Measurements from ENCODE around the gene PABPC1L.

The PABPC1L gene

DNA sequence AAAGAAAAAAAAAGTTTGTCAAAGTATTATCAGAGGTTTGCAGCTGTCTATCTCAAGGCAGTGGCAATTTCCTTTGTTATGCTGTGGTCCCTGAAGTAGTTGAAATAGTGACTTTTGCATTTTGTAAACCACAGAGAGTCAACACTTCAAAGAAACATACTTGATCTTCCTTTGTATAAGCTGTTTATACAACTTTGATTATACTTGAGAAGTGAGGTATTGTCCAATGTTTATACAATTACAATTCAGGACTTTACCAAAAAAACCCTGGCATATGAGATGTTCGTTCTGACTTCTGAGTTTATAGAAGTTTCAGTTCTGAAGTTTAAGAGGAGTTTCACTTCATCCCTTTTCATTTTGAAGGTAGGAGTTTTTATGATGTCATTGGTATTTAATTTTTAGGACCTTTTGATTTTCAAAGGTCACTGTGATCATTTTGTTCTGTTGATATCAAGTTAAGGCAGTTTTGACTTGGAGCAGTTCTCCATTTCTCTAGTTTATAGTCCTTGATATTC is 60.4 kb downstream of the PABPC1L start:
- no peak for DNase-seq

DNA sequence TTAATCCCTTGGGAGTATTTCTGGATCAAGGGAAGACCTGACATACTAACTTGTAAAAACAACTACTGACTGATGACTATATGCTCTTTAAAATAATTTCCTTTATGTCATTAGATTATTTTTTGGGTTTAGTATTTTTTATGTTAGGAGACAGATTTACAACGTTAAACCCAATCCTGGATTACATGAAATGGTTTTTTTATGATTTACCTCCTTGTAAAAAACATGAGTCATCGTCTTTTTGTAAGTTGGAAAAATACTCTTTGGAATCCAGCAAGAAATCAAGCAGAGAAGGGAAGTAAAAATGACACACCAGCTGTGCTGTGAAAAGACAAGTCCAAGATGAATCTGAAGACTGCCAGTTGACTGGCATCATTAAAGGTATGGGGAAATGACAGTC is 63.2 kb downstream of the PABPC1L start:
- DNase-seq, result no peak

DNA sequence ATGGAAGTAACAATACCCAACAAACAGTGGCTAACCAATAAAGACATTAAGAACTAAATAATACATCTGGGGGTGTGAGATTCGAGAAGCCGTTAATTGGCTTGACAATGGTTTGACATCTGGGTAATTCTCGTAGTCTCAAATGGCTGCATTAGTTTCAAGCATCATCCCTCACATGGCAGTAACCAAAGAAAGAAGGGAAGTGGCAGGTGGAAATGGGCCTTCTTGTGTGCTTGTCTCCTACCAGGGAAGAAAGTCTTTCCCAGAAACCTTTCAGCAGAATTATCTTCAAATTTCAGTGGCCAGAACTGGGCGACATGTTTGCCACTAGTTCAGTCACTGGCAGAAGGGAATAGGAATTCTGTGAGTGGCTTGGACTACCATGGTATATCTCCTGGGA is 66.8 kb downstream of the PABPC1L start:
- DNase-seq, result no peak

DNA sequence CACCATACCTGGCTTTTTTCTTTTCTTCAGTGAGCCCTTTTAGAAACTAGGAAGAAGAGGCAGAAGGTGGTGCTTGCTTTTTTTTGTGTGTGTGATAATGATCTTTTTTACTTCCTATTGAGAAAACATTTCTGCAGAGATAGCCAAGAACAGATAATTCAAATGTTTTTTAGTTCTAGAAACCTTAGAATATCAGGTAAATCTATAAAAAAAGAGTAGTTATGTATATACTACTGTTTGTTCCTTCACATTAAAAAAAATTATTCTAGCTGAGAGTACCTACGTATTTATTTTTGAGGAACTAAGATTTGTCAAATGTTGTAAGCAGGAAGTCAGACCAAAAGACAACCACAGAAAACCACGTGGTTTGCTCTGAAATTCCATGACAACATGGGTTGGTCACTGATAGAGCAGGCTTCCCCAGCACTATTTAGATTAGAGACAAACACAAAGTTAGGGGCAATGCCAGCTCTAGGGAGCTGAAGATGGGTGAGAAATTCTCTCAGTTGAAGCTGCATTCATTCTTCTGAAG is 69.3 kb downstream of the PABPC1L start:
- DNase-seq, result no peak

DNA sequence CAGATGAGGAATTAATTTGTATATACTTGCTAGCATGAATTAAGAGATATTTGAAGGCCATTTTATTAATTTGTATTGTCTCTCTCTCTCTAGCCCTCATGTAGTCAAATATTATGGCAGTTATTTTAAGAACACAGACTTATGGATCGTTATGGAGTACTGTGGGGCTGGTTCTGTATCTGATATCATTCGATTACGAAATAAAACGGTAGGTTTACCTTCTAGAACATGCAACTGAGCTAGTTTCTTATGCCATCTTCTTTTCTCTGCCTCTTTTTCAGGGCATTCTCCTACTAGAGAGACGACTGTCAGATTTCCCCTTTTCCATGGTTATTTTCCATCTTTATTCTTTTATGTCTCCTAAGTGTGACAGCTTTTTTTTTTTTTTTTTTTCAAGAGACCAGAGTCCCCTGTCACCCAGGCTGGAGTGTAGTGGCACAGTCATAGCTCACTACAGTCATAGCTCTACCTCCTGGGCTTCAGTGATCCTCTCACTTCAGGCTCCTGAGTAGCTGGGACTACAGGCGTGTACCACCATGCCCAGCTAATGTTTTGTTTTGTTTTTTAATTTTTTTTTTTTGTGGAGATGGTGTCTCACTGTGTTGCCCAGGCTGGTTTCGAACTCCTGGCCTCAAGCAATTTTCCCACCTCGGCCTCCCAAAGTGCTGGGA is 72.0 kb downstream of the PABPC1L start:
- no peak for DNase-seq

DNA sequence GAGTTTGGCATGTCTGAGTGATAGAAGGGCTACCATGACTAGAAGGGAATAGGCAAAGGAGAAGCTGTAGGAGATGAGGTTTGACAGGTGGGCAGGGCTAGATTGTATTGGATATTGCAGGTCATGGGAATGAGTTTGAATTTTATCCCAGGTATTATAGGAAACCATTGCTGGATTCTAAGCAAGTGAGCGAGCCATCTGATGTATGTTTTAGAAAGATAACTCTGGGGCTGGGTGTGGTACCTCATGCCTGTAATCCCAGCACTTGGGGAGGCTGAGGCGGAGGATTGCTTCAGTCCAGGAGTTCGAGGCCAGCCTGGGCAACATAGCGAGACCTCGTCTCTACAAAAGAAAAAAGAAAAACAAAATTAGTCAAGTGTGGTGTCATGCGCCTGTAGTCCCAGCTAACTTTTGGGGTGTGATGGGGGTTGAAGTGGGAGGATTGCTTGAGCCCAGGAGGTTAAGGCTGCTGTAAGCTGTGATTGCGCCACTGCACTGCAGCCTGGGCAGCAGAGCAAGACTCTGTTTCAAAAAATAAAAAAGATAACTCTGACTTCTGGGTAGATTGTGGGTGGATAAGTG is 73.3 kb downstream of the PABPC1L start:
- no peak for DNase-seq

DNA sequence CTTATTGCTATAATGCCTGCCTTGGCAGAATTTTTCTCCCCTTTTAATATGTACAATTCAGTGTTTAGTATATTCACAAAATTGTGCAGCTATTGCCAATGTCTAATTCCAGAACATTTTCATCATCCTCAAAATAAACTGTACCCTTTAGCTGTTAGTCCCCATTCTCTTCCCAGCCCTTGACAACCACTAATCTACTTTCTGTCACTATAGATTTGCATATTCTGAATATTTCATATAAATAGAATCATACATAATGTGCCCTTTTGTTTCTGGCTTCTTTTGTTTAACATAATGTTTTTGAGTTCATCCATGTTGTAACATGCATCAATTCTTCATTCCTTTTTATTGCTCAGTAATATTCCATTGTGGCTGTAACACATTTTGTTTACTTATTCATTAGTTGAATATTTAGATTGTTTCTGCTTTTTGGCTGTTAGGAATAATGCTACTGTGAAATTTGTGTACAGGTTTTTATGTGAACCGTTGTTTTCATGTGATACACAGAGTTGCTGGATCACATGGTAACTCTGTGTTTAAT is 78.8 kb downstream of the PABPC1L start:
- DNase-seq, result no peak
